Nephron progenitor cell (in vitro differentiated cells): ENCODE measurements around the gene TBC1D16.

Experiments
- DNase-seq: peaks from one replicate; pipeline ENCODE4 v3.0.0; 2021
- H3K27ac Mint-ChIP-seq: 2 replicates; pipeline ENCODE4 v1.8.0; 2021; ENCODE audit warnings: mild to moderate bottlenecking, moderate library complexity, mixed read lengths
- H3K27me3 Mint-ChIP-seq: 2 replicates; pipeline ENCODE4 v1.8.0; 2021; ENCODE audit warnings: mild to moderate bottlenecking, low read depth, mixed read lengths; ENCODE audit not compliant: poor library complexity
- H3K36me3 Mint-ChIP-seq: 2 replicates; pipeline ENCODE4 v1.8.0; 2021; ENCODE audit warnings: low read depth, mixed read lengths
- H3K4me1 Mint-ChIP-seq: 2 replicates; pipeline ENCODE4 v1.8.0; 2021; ENCODE audit warnings: mixed read lengths
- H3K4me3 Mint-ChIP-seq: 2 replicates; pipeline ENCODE4 v1.8.0; 2021; ENCODE audit warnings: mild to moderate bottlenecking, moderate library complexity, mixed read lengths
- H3K9me3 Mint-ChIP-seq: 2 replicates; pipeline ENCODE4 v1.8.0; 2021; ENCODE audit warnings: mild to moderate bottlenecking, moderate library complexity, mixed read lengths
- TF ChIP-seq, protein P1 (sequence below): fragments of 200-600 bp; sonication (generic); IDR thresholded peaks from 2 replicates; pipeline ENCODE4 v1.5.0; 2021; ENCODE audit warnings: antibody characterized with exemption

TBC1D16 gene

DNA sequence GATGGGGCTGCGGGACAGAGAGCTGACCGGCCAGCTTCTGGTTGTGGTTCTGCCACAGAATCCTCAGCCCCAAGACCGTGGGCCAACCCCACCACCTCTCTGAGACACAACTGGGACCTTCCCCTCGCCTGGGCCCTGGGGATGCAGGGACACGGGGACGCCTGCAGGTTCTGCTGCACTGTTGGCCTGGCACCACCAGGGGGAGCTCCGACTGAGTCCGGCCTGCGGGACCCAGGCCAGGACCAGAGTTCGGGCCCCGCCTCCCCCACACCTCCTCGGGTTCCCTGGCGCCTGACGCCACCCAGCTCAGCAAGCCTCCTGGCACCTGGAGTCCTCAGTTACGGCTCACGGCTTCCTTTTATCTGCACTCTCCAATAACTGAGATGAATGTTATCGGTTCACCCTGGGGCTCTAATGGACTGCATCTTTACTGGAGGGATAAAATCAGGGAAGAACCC is 27.3 kb downstream of the TBC1D16 start:
- Mint-ChIP-seq H3K4me1 (peaks cover 8% of the 10 kb centered on the region), H3K36me3 (peaks cover 18% of the 10 kb centered on the region), H3K27me3 (peaks cover 4% of the 10 kb centered on the region), H3K27ac (no peak overlapping the region), H3K9me3 (no peaks in the 10 kb centered on the region), H3K4me3 (no peak overlapping the region)
- TF ChIP-seq, protein P1, sequence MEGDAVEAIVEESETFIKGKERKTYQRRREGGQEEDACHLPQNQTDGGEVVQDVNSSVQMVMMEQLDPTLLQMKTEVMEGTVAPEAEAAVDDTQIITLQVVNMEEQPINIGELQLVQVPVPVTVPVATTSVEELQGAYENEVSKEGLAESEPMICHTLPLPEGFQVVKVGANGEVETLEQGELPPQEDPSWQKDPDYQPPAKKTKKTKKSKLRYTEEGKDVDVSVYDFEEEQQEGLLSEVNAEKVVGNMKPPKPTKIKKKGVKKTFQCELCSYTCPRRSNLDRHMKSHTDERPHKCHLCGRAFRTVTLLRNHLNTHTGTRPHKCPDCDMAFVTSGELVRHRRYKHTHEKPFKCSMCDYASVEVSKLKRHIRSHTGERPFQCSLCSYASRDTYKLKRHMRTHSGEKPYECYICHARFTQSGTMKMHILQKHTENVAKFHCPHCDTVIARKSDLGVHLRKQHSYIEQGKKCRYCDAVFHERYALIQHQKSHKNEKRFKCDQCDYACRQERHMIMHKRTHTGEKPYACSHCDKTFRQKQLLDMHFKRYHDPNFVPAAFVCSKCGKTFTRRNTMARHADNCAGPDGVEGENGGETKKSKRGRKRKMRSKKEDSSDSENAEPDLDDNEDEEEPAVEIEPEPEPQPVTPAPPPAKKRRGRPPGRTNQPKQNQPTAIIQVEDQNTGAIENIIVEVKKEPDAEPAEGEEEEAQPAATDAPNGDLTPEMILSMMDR, result peak; percentile 86
- DNase-seq, result peak; percentile 89

DNA sequence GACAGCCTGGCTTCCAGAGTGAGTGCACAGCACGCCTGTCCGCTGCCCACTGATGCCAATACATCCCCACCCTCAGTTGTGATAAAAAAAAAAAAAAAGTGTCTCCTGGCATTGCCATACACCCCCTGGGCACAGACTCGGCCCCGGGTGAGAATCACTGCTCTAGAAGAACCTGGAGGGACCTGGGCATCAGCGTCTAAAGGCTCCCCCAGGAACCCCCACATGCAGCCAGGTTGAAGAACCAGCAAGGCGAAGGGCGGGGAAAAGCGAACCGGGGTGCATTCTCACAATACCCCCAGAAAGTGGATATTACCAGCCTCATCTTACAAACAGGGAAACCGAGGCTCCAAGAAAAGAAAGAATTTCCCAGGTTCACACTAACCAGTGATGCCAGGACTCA is 27.7 kb downstream of the TBC1D16 start:
- TF ChIP-seq, protein P1, result no peak
- Mint-ChIP-seq H3K4me3 (no peak overlapping the region), H3K36me3 (peaks cover 18% of the 10 kb centered on the region), H3K27me3 (peaks cover 4% of the 10 kb centered on the region), H3K4me1 (peaks cover 8% of the 10 kb centered on the region), H3K9me3 (no peaks in the 10 kb centered on the region), H3K27ac (no peak overlapping the region)
- DNase-seq, result no peak

DNA sequence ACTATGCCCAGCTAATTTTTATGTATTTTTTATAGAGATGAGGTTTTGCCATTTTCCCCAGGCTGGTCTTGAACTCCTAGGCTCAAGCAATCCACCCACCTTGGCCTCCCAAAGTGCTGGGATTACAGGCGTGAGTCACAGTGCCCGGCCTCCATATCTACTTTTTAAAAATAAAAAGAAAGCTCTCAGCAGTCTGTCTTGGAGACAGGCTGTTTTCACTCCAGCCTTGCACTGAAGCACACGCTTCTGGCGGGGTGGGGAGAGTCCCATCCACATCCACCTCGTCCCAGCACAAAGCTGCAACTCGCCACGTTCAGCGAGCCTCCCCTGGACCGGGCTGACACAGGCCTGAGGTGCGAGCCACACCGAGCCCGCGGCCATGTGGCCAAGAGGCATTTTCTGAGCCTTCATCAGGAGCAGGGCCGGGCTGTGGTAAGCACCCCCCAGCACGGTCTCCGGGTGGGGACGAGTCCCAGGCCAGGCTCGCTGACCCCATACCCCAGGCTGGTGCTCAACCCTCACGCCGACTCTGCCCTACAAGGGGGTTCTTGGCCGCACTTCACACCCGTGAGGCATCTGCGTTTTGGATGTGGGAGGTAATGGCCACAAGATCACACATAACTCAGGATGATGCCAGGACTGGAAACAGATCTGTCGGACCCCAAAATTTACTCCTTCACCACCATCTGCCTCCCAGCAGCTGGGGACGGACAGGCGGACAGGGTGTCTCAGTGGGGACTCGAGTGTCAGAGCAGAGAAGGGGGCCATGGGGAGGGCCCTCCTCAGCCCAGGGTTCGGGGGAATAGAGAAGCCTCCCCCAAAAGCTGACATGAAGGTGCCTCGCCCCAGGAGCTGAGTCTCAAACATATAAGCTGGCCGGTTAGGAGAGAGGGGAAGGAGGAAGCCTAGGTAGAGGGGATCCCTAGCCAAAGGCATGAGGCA is 28.6 kb downstream of the TBC1D16 start:
- TF ChIP-seq, protein P1, result no peak
- H3K27me3 Mint-ChIP-seq, result peaks cover 7% of the 10 kb centered on the region
- no peak for DNase-seq
- no peak overlapping the region for H3K4me3 Mint-ChIP-seq
- no peak overlapping the region for H3K27ac Mint-ChIP-seq
- peaks cover 14% of the 10 kb centered on the region for H3K4me1 Mint-ChIP-seq
- H3K36me3 Mint-ChIP-seq, result peaks cover 17% of the 10 kb centered on the region
- H3K9me3 Mint-ChIP-seq, result no peaks in the 10 kb centered on the region

DNA sequence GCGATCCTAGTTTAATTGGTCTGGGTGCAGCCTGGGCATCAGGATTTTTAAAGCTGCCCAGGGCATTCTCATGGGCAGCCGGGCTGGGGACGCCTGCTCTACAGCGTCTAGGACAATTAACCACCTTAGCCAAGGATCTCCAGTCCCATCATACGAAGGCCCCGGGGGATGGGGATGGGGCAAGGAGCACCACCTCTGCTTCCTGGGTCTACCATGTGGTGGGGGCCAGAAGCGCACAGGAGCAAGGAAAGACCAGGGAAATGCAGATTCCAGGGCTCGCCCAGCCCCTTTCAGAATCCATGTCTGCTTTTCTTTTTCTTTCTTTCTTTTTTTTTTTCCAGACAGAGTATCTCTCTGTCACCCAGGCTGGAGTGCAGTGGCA is 29.3 kb downstream of the TBC1D16 start:
- TF ChIP-seq, protein P1, result no peak
- Mint-ChIP-seq H3K4me3 (no peak overlapping the region), H3K36me3 (peaks cover 19% of the 10 kb centered on the region), H3K27me3 (peaks cover 7% of the 10 kb centered on the region), H3K27ac (no peak overlapping the region), H3K9me3 (no peaks in the 10 kb centered on the region), H3K4me1 (peaks cover 14% of the 10 kb centered on the region)
- no peak for DNase-seq

DNA sequence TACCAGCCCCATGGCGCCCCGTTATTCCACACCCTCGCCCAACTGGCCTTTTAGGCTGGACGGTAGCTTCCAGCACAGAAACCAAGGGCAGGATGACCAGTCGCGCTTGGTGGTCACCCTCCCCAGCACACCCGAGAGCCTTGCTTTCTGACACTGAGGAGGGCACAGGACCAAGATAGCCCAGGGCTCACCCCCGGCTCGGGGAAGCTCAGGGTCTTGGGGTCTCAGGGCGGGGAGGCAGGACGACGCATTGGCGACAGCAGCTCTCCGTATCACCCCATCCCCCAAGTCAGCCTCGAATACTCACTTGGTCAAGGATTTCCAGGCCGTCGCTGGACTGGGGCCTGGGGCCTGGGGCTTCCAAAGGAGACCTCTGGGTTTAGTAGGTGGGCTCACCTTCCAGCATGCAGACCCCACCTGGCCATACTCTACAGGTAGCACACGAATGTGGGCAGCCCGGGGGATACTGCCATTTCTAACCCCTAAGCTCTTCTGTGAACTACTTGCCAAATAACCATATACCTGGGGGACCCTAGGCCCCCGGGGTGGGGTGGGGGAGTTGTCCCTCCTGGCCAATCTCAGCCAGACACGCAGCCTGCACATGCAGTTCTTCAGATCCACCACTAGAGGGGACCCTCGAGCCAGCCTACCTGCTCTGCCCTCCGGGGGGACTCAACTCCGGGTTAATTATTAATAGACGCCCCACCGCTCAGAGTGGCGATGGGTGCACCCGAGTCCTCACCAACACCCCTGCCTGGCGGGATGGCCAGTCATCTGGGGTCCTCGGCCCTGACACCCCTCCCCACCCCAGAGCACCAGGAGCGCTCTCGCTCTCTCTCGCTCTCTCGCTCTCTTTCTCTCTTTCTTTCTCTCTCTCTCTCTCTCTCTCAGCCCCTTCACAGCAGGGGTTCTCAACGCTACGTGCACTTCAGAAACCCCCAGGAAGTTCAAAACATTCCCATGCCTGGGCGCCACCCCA is 30.0 kb downstream of the TBC1D16 start:
- H3K27ac Mint-ChIP-seq, result no peak overlapping the region
- H3K36me3 Mint-ChIP-seq, result peaks cover 24% of the 10 kb centered on the region
- H3K4me1 Mint-ChIP-seq, result peaks cover 14% of the 10 kb centered on the region
- peak; percentile 69 for DNase-seq
- no peak overlapping the region for H3K4me3 Mint-ChIP-seq
- peaks cover 7% of the 10 kb centered on the region for H3K27me3 Mint-ChIP-seq
- TF ChIP-seq, protein P1, result peak; percentile 99
- no peaks in the 10 kb centered on the region for H3K9me3 Mint-ChIP-seq
